HUES6 (cell line): ENCODE data around the gene SMYD1.

Source experiments
- H3K27ac ChIP-seq: 2 replicates; pipeline ENCODE4 v1.7.0; 2013; ENCODE audit warnings: low read depth, mild to moderate bottlenecking, low read length, inconsistent platforms
- H3K27me3 ChIP-seq: 2 replicates; pipeline ENCODE4 v1.6.1; 2013; ENCODE audit warnings: low read length; ENCODE audit not compliant: control insufficient read depth, insufficient read depth
- H3K36me3 ChIP-seq: 2 replicates; pipeline ENCODE4 v1.6.1; 2013; ENCODE audit warnings: low read length; ENCODE audit not compliant: control insufficient read depth, insufficient read depth
- H3K4me1 ChIP-seq: 2 replicates; pipeline ENCODE4 v1.6.1; 2013; ENCODE audit warnings: low read length; ENCODE audit not compliant: control insufficient read depth, insufficient read depth
- H3K4me3 ChIP-seq: 2 replicates; pipeline ENCODE4 v1.5.1; 2013; ENCODE audit warnings: low read depth, low read length
- H3K9ac ChIP-seq: one replicate; pipeline ENCODE4 v1.6.1; 2013; ENCODE audit warnings: mild to moderate bottlenecking, low read length
- H3K9me3 ChIP-seq: 2 replicates; pipeline ENCODE4 v1.6.1; 2013; ENCODE audit warnings: low read depth, low read length; ENCODE audit not compliant: control insufficient read depth, insufficient read depth

Gene SMYD1

GRCh38 chr2:88100489-88100858, 32.8 kb downstream of the SMYD1 start:
- Histone ChIP-seq H3K4me3 (no peak overlapping the region), H3K9ac (no peak overlapping the region), H3K27me3 (no peaks in the 10 kb centered on the region), H3K9me3 (no peaks in the 10 kb centered on the region), H3K4me1 (peaks cover 6% of the 10 kb centered on the region), H3K36me3 (no peaks in the 10 kb centered on the region), H3K27ac (no peak overlapping the region)

- Histone ChIP-seq H3K36me3 (no peaks in the 10 kb centered on the region), H3K27me3 (no peaks in the 10 kb centered on the region), H3K27ac (no peak overlapping the region)
Observed at GRCh38 chr2:88108796-88109195, 41.2 kb downstream of the SMYD1 start.

GRCh38 chr2:88110830-88111229, 43.2 kb downstream of the SMYD1 start:
- Histone ChIP-seq H3K27me3 (no peaks in the 10 kb centered on the region), H3K4me1 (no peaks in the 10 kb centered on the region), H3K36me3 (no peaks in the 10 kb centered on the region), H3K9ac (no peak overlapping the region), H3K27ac (no peak overlapping the region), H3K4me3 (no peak overlapping the region), H3K9me3 (peaks cover 10% of the 10 kb centered on the region)

More at GRCh38 chr2:88108796-88109195, 41.2 kb downstream of the SMYD1 start:
- H3K9ac ChIP-seq = no peak overlapping the region
- H3K9me3 ChIP-seq = peaks cover 10% of the 10 kb centered on the region
- H3K4me1 ChIP-seq = no peaks in the 10 kb centered on the region
- no peak overlapping the region for H3K4me3 ChIP-seq

- no peak overlapping the region for H3K9ac ChIP-seq
- no peak overlapping the region for H3K4me3 ChIP-seq
- H3K4me1 ChIP-seq = no peaks in the 10 kb centered on the region
- no peaks in the 10 kb centered on the region for H3K36me3 ChIP-seq
- no peak overlapping the region for H3K27ac ChIP-seq
- H3K27me3 ChIP-seq = no peaks in the 10 kb centered on the region
- peaks cover 3% of the 10 kb centered on the region for H3K9me3 ChIP-seq
Observed at GRCh38 chr2:88113069-88113468, 45.4 kb downstream of the SMYD1 start.

DNA sequence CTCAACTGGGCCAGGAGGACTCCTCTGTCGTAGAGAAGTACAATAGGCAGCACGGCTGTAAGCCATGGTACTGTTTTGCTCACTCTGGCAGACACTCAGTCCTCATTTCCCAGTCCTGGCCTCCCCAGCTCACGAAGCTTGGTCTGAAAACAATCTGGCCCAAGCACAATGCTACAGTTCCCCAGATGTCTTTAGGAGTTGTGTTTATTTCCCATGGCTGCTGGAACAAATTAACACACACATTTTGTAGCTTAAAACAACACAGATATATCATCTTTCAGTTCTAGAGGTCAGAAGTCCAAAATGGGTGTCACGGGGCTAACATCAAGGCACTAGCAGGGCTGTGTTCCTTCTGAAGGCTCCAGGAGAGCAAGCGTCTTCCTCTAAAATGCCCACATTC, 47.3 kb downstream of the SMYD1 start:
- no peak overlapping the region for H3K27ac ChIP-seq
- no peaks in the 10 kb centered on the region for H3K27me3 ChIP-seq
- H3K4me3 ChIP-seq = no peak overlapping the region
- H3K4me1 ChIP-seq = no peaks in the 10 kb centered on the region
- H3K36me3 ChIP-seq = no peaks in the 10 kb centered on the region
- no peaks in the 10 kb centered on the region for H3K9me3 ChIP-seq
- no peak overlapping the region for H3K9ac ChIP-seq

- Histone ChIP-seq H3K9me3 (no peaks in the 10 kb centered on the region), H3K9ac (no peak overlapping the region), H3K27me3 (no peaks in the 10 kb centered on the region), H3K4me1 (no peaks in the 10 kb centered on the region), H3K27ac (no peak overlapping the region), H3K36me3 (no peaks in the 10 kb centered on the region), H3K4me3 (no peak overlapping the region)
Observed at GRCh38 chr2:88115825-88116518, 48.3 kb downstream of the SMYD1 start.

- no peaks in the 10 kb centered on the region for H3K27me3 ChIP-seq
- no peak overlapping the region for H3K9ac ChIP-seq
- H3K4me3 ChIP-seq = no peak overlapping the region
- no peak overlapping the region for H3K27ac ChIP-seq
- H3K4me1 ChIP-seq = no peaks in the 10 kb centered on the region
- H3K9me3 ChIP-seq = no peaks in the 10 kb centered on the region
- no peaks in the 10 kb centered on the region for H3K36me3 ChIP-seq
Observed at GRCh38 chr2:88116669-88117432, 49.2 kb downstream of the SMYD1 start.

DNA sequence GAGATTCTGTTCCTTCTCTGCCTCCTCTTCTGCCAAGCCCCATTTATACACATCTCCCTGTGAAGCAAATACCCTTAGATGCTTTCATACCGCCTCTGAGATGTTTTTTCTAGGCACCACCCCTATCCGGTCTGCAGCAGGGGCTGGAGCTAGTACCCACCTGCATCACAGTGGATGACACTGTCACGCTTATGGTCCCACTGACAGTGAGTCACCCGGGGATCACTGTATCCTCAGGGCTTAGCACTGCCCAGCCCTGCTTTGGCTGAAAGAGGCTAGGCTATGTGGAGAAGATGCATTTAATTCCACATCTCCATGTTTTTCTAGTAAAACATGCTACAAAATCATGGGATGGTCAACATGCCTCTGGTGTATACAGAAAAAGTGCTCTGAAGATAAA, 50.3 kb downstream of the SMYD1 start:
- H3K9me3 ChIP-seq = no peaks in the 10 kb centered on the region
- H3K27ac ChIP-seq = no peak overlapping the region
- H3K4me3 ChIP-seq = no peak overlapping the region
- no peak overlapping the region for H3K9ac ChIP-seq
- H3K27me3 ChIP-seq = no peaks in the 10 kb centered on the region
- H3K36me3 ChIP-seq = no peaks in the 10 kb centered on the region
- no peaks in the 10 kb centered on the region for H3K4me1 ChIP-seq

GRCh38 chr2:88121678-88122077, 54.1 kb downstream of the SMYD1 start:
- H3K27me3 ChIP-seq = peaks cover 7% of the 10 kb centered on the region; the same call in 1 of the 2 replicates
- no peaks in the 10 kb centered on the region for H3K4me1 ChIP-seq
- H3K9ac ChIP-seq = no peak overlapping the region
- H3K27ac ChIP-seq = no peak overlapping the region
- H3K4me3 ChIP-seq = no peak overlapping the region
- H3K36me3 ChIP-seq = no peaks in the 10 kb centered on the region
- no peaks in the 10 kb centered on the region for H3K9me3 ChIP-seq

DNA sequence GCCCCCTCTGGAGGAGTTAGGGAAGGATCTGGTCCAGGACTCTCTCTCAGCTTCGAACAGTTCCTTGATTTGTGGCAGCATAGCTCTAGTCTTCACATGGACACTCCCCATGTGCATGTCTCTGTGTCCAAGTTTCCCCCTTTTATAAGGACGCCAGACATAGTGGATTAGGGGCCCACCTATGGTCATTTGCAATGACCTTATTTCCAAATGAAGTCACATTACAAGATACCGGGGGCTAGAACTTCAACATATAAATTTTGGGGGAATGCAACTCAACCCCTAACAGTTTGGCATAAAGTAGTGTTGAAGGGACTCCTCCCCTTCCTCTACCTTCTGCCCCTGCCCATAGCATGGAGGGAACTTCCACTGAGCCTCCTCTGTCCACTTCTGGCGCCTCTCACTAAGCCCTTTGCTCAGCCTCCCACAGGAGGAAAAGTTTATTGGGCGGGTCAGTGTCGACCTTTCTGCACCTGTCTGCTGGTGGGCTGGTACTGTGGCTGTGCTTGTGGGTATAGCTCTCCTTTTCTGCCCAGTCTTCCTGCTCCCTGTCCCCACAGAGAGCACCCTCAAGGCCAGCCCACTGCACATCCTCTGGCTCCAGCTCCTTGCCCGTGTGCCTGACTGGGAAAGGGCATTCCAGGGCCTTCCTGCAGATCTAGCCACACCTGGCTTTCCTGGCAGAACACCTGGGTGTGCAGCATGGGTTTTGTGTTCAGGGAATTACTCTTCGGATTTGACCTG, 54.7 kb downstream of the SMYD1 start:
- Histone ChIP-seq H3K27me3 (peaks cover 7% of the 10 kb centered on the region; the same call in 1 of the 2 replicates), H3K4me3 (no peak overlapping the region), H3K27ac (no peak overlapping the region), H3K9me3 (no peaks in the 10 kb centered on the region), H3K4me1 (no peaks in the 10 kb centered on the region), H3K36me3 (no peaks in the 10 kb centered on the region), H3K9ac (no peak overlapping the region)
